ENCODE measurements around the gene LRRN3.

LRRN3 gene

GRCh38 chr7:111080495-111081105 lies 10.3 kb upstream of the LRRN3 start:
- no peak for DNase-seq

- DNase-seq, result no peak
Measured at GRCh38 chr7:111081546-111082267, 9.2 kb upstream of the LRRN3 start.

- DNase-seq, result no peak
Measured at GRCh38 chr7:111082351-111082750, 8.6 kb upstream of the LRRN3 start.

GRCh38 chr7:111083413-111083812 lies 7.5 kb upstream of the LRRN3 start:
- peak; percentile 16 for DNase-seq

- no peak for DNase-seq
Measured at GRCh38 chr7:111085356-111085755, 5.6 kb upstream of the LRRN3 start.

- DNase-seq, result no peak
Measured at GRCh38 chr7:111086532-111086931, 4.4 kb upstream of the LRRN3 start.

GRCh38 chr7:111088328-111088727 lies 2.6 kb upstream of the LRRN3 start:
- DNase-seq, result no peak

GRCh38 chr7:111089822-111090426 lies 1.0 kb upstream of the LRRN3 start:
- DNase-seq, result no peak

GRCh38 chr7:111091593-111092358 lies 849 bp downstream of the LRRN3 start:
- no peak for DNase-seq

GRCh38 chr7:111092406-111093236 lies 1.7 kb downstream of the LRRN3 start:
- DNase-seq, result no peak

GRCh38 chr7:111093496-111093895 lies 2.6 kb downstream of the LRRN3 start:
- no peak for DNase-seq

- no peak for DNase-seq
Measured at GRCh38 chr7:111094419-111094818, 3.5 kb downstream of the LRRN3 start.

GRCh38 chr7:111096997-111097396 lies 6.1 kb downstream of the LRRN3 start:
- no peak for DNase-seq

- DNase-seq, result peak; percentile 24
Measured at GRCh38 chr7:111098011-111098925, 7.3 kb downstream of the LRRN3 start.

- DNase-seq, result no peak
Measured at GRCh38 chr7:111098926-111099250, 8.0 kb downstream of the LRRN3 start.

GRCh38 chr7:111101856-111102646 lies 11.1 kb downstream of the LRRN3 start:
- DNase-seq, result no peak

GRCh38 chr7:111103136-111103535 lies 12.2 kb downstream of the LRRN3 start:
- DNase-seq, result no peak

- DNase-seq, result no peak
Measured at GRCh38 chr7:111103678-111104274, 12.8 kb downstream of the LRRN3 start.

GRCh38 chr7:111104710-111105109 lies 13.8 kb downstream of the LRRN3 start:
- no peak for DNase-seq

GRCh38 chr7:111105269-111105668 lies 14.3 kb downstream of the LRRN3 start:
- DNase-seq, result no peak

All from effector CD8-positive, alpha-beta T cell (primary cell).